GM12801 (cell line): ENCODE measurements around the gene DENND5B.

Experiments
- TF ChIP-seq, protein P1 (sequence below): IDR thresholded peaks from one replicate; pipeline ENCODE4 v1.5.1; 2011; ENCODE audit warnings: control low read depth; ENCODE audit not compliant: insufficient read length; ENCODE audit errors: extremely low read depth

Gene DENND5B

DNA sequence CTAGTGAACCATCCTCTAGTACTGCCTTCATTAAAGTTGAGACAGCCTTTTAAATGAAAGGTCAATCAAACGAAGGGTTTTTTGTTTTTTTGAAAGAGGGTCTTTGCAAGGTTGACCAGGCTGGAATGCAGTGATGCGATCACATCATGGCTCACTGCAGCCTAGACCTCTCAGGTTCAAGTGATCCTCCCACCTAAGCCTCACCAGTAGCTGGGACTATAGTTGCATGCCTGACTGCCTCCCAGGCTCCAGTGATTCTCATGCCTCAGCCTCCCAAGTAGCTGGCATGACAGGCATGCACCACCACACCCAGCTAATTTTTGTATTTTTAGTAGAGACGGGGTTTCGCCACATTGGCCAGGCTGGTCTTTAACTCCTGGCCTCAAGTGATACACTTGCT is 150.3 kb downstream of the DENND5B start:
- TF ChIP-seq, protein P1, sequence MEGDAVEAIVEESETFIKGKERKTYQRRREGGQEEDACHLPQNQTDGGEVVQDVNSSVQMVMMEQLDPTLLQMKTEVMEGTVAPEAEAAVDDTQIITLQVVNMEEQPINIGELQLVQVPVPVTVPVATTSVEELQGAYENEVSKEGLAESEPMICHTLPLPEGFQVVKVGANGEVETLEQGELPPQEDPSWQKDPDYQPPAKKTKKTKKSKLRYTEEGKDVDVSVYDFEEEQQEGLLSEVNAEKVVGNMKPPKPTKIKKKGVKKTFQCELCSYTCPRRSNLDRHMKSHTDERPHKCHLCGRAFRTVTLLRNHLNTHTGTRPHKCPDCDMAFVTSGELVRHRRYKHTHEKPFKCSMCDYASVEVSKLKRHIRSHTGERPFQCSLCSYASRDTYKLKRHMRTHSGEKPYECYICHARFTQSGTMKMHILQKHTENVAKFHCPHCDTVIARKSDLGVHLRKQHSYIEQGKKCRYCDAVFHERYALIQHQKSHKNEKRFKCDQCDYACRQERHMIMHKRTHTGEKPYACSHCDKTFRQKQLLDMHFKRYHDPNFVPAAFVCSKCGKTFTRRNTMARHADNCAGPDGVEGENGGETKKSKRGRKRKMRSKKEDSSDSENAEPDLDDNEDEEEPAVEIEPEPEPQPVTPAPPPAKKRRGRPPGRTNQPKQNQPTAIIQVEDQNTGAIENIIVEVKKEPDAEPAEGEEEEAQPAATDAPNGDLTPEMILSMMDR, result no peak

DNA sequence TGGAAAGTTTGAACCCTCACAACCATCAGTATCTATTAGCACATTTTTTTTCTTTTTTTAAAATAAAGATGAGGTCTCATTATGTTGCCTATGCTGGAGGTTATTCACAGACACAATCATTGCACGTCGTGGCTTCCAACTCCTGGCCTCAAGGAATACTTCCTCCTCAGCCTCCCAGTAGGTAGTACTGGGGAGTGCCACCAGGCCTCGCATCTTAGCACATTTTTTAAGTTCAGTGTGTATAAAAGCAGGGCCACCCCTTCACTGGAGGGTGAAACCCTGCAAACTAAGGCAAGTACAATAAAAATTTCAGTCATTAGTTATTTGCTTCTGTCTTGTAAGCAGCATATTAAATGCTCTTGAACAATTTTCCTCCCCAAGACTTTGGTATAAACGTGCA is 150.8 kb downstream of the DENND5B start:
- TF ChIP-seq, protein P1, result no peak

DNA sequence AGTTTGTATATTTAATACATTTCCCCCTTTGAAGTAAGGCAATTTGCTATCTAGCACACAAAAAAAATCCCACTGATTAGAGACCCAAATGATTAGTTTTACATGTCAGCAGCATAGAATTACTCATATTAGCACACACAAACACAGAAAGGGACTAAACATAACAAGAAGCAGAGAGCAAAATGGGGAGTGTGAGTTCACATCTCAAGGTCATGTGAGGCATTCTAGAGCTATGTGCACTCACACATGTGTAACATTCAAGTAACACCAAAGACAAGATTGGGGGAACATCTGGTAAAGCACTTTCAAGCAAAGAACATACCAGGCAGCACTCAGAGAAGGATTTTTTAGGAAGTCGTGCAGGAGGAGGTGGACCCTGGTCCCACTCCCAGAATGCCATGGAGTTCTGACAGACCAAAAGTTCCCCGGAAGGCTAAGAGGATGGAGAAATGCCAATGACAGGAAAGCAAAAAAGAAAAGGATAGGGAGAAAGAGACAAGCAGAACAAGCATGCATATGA is 159.2 kb downstream of the DENND5B start:
- TF ChIP-seq, protein P1, result no peak

DNA sequence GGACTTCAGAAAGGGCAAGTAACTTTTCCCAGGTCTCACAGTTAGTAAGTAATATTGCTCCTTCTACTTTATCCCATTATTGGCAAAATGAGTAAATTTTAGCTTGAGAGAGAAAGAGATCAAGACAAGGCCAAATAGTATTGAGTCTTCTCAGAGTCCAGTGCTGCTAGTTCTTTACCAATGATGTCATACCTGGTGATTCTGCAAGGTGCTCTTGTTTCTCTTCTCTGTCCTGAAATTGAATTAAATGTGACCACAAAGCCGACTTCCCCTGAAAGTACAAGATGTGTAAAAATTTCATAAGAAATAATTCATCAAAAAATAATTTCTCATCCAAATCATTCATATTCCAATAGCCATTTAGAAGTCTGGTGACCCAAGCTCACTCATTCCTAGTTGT is 167.5 kb downstream of the DENND5B start:
- TF ChIP-seq, protein P1, result no peak

DNA sequence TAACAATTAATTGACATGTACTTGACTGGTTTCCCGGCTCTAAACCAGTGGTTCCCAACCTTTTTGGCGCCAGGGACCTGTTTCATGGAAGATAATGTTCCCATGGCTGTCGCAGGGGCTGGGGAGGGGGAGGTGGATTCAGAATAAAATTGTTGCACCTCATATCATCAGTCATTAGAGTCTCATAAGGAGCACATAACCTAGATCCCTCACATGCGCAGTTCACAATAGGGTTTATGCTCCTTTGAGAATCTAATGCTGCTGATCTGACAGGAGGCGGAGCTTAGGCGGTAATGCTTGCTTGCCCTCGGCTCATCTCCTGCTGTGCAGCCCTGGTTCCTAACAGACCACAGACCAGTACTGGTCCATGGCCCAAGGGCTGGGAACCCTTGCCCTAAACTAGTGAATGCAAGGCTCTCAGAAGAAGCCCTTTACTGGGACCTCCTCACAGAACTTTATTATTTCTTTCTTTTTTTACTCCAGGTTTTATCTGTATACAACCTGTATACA is 178.6 kb downstream of the DENND5B start:
- TF ChIP-seq, protein P1, result no peak

DNA sequence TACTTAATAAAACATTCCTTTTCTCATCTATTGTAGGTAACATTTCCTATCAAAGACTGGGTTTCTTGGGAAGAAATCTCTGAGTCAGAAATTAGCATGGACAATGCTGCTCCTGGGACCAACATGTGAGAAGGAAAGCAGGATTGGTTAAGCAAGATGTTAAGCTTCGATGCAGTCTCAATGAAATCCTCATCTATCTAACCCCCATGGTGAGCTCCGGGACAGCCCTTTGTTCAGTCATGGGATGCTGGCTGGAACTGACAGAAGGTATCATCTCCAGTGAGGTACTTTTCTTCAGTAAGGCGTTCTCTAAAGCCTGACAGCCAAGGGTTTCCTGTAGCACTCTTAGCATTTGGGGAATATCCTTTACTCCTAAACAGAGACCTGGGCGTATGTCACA is 182.2 kb downstream of the DENND5B start:
- TF ChIP-seq, protein P1, result no peak

DNA sequence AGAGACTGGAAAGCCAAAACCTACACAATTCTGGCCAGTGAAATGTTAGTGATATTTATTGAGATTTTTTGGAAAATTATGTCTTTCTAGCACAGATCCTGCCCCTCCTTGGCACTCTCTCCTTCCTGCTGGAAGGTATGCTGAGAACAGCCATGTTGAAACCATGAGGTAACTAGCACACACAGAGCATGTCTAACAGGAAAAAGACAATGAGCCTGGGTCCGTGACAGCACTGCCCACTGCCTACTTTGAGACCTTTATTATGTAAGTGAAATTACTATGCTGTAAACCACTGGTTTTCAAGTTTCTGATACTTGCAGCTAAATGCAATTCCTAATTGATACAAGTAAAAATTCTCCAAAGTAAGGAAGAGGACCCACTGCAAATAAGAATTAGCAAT is 183.4 kb downstream of the DENND5B start:
- TF ChIP-seq, protein P1, result no peak

DNA sequence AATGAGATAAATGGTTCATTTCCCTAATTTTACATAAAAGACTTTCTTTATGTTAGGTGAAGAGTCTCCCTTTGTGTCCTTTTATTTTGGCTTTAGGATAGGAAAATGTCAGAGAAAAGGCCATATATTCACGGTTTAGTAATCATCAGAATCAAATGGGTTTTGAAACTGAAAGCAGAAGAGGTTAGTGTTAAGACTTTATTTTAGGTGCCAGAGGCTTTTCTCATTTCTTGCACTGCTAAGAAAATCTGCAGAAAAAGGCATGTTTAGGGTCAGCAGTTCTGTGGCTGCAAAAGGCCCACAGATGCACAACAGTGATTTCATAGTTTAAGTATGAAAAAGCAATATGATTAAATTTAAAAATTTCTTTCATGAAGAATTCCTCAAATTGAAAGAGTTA is 184.6 kb downstream of the DENND5B start:
- TF ChIP-seq, protein P1, result no peak
